BJ (cell line): Measurements from ENCODE around the gene MRNIP. TPM values are rescaled to one million over a fixed set of nuclear protein-coding genes. Genes with fewer than 3 reads are reported as not detected.
"Not testable (repeated sequence)": the region's sequence is repeated elsewhere in the genome, so short reads cannot be mapped to it uniquely, and the experiment has no call there.

Source experiments
- CTCF ChIA-PET: fragments of 350-600 bp; formaldehyde crosslinking; extraction: SDS; loops from one replicate; lab custom pipeline; 2021; ENCODE audit warnings: antibody characterized with exemption, inconsistent platforms; lab: Yijun Ruan, JAX
- POLR2A ChIA-PET: fragments of 300-600 bp; sonication (Branson Sonifier 250); formaldehyde crosslinking; extraction: SDS; loops from one replicate; lab custom pipeline; 2021; ENCODE audit warnings: antibody characterized with exemption; lab: Charles Lee
- DNase-seq: peaks from one replicate; pipeline ENCODE4 v3.0.0-alpha.2; 2011; ENCODE audit warnings: low read depth
- H3K27me3 ChIP-seq: 2 replicates; pipeline ENCODE4 v1.6.0; 2011; ENCODE audit warnings: low read length; ENCODE audit not compliant: control insufficient read depth, insufficient read depth
- H3K36me3 ChIP-seq: 2 replicates; pipeline ENCODE4 v1.5.1; 2011; ENCODE audit warnings: low read length; ENCODE audit not compliant: control insufficient read depth, insufficient read depth
- H3K4me3 ChIP-seq: 2 replicates; pipeline ENCODE4 v1.5.1; 2011; ENCODE audit warnings: low read depth, mild to moderate bottlenecking, control low read depth, low read length
- polyA plus RNA-seq: library from polyadenylated mRNA; depleted of rRNA; stranded (reverse); fragments of >200 nt; gene quantifications from 2 replicates; pipeline ENCODE4 v1.2.3, GENCODE V29; 2011
- TF ChIP-seq, protein P1 (sequence below): IDR thresholded peaks from 2 replicates; pipeline ENCODE4 v1.5.1; 2011; ENCODE audit warnings: low read depth, mild to moderate bottlenecking, control low read depth, inconsistent platforms, low read length, moderate library complexity; ENCODE audit not compliant: insufficient read depth

Gene MRNIP
- polyA plus RNA-seq, 1 experiment, result 14.1 TPM

DNA sequence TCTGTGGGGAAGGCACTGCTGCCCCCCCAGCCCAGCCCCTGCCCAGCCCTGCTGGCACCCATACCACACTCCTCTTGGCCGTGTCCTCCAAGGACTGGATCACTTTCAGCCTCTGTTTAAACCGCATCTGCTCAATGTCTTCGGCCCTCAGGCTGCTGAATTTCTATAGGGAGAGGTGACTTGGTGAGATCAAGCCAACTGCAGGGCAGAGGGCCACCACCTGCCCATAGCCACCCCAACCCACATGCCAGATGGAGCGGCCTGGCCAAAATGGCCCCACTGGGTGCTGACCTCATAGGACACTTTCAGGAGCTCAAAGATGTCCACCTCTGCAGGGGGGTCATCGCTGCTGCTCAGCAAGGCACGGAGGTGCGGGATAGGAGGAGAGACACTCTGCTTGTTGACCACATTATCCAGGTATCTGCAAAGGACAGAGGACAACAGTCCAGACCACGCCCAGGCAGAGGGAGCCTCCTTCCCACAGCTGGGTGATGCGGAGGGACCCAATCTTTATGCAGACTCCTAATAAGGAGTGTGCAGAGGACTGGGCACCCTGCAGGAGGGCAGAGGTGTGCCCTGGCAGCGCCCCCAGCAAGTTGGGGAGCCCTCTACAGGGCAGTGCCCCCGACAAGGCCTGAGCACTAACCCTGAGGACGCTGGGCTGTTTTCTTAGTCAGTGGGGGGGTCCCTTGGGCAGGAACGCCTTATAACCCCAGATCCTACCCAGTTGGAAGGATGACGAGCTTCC lies 14.4 kb upstream of the MRNIP start:
- POLR2A ChIA-PET, result no interaction called here
- Histone ChIP-seq H3K27me3 (no peaks in the 10 kb centered on the region), H3K36me3 (peaks cover 57% of the 10 kb centered on the region), H3K4me3 (no peak overlapping the region)
- no peak for DNase-seq
- CTCF ChIA-PET, result interaction anchor here (0.9 to 2.6 kb wide), 2 partner anchors 11 to 204 kb away, joined by 3 to 10 read pairs; no protein-coding TSS in a partner anchor
- TF ChIP-seq, protein P1, sequence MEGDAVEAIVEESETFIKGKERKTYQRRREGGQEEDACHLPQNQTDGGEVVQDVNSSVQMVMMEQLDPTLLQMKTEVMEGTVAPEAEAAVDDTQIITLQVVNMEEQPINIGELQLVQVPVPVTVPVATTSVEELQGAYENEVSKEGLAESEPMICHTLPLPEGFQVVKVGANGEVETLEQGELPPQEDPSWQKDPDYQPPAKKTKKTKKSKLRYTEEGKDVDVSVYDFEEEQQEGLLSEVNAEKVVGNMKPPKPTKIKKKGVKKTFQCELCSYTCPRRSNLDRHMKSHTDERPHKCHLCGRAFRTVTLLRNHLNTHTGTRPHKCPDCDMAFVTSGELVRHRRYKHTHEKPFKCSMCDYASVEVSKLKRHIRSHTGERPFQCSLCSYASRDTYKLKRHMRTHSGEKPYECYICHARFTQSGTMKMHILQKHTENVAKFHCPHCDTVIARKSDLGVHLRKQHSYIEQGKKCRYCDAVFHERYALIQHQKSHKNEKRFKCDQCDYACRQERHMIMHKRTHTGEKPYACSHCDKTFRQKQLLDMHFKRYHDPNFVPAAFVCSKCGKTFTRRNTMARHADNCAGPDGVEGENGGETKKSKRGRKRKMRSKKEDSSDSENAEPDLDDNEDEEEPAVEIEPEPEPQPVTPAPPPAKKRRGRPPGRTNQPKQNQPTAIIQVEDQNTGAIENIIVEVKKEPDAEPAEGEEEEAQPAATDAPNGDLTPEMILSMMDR, result no peak

DNA sequence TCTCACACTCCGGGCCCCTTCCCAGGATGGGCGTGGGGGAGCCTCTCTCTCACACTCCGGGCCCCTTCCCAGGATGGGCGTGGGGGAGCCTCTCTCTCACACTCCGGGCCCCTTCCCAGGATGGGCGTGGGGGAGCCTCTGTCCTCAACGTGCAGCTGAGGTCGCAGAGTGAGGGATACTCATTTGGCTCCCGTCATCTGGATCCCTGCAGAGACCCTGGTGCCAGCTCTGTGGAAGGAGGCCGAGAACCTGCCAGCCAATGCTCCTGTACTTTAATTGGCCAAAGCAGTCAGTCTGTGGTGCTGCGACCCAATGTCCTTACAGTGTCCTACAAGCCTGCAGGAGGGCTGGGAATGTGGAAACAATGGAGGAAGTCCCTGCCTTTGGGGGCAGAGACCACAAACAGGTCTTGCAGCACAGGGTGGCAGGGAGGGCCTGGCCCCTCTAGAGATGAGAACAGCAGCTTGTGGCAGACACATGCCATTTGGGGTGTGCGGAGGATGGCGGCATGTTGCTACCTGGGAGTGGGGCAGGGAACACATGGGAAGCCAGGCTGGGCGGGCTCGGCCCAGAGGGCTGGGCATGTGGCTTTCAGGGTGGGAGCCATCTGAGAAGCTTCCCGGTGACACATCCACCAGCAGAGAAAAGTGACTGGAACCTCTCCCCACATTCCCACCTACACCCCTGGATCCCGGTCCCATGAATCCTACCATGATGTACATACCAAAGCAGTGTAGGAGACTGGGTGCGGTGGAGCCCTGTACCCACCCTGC lies 13.6 kb upstream of the MRNIP start:
- ChIA-PET CTCF (interaction anchor here (2.6 kb wide), 1 partner anchor 10 kb away, joined by 10 read pairs; no protein-coding TSS in a partner anchor), POLR2A (no interaction called here)
- Histone ChIP-seq H3K36me3 (peaks cover 56% of the 10 kb centered on the region), H3K4me3 (no peak overlapping the region), H3K27me3 (no peaks in the 10 kb centered on the region)
- DNase-seq, result no peak
- TF ChIP-seq, protein P1, result no peak

DNA sequence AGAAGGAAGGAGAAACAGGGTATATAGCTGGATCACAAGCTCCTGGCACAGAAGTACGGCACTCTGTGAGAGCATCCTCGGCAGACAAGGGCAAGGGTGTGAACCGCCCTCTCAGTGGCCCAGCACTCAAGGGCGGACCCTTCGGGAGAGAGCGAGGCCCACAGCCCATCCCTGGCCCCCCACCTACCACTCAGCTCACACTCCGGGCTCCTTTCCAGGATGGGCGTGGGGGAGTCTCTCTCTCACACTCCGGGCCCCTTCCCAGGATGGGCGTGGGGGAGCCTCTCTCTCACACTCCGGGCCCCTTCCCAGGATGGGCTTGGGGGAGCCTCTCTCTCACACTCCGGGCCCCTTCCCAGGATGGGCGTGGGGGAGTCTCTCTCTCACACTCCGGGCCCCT lies 12.9 kb upstream of the MRNIP start:
- CTCF ChIA-PET, result interaction anchor here (2.6 kb wide), 1 partner anchor 10 kb away, joined by 10 read pairs; no protein-coding TSS in a partner anchor
- H3K4me3 ChIP-seq, DNase-seq, H3K27me3 ChIP-seq, POLR2A ChIA-PET: not testable (repeated sequence)
- H3K36me3 ChIP-seq, result peaks cover 55% of the 10 kb centered on the region

DNA sequence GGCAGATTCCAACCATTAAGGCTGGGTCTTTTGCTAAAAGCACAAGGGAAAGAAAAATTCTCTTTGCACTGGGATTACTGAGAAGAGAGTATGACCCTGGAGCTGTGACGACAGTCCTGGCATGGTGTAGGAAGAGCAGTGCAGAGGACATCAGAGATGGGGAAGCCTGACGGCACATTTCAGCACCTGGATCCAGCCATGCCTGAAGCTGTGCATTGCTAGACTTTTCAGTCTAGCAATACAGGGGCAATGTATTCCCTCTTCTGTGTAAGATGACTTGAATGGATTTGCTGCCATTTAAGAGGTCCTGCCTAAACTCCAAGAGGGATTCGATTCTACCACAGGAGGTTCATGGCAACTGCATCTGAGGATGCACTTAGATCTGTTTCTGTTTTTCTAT lies 12.3 kb upstream of the MRNIP start:
- Histone ChIP-seq H3K27me3 (no peaks in the 10 kb centered on the region), H3K4me3 (no peak overlapping the region), H3K36me3 (peaks cover 53% of the 10 kb centered on the region)
- ChIA-PET CTCF (interaction anchor here (2.6 kb wide), 1 partner anchor 9 kb away, joined by 10 read pairs; no protein-coding TSS in a partner anchor), POLR2A (no interaction called here)
- TF ChIP-seq, protein P1, result no peak
- no peak for DNase-seq

DNA sequence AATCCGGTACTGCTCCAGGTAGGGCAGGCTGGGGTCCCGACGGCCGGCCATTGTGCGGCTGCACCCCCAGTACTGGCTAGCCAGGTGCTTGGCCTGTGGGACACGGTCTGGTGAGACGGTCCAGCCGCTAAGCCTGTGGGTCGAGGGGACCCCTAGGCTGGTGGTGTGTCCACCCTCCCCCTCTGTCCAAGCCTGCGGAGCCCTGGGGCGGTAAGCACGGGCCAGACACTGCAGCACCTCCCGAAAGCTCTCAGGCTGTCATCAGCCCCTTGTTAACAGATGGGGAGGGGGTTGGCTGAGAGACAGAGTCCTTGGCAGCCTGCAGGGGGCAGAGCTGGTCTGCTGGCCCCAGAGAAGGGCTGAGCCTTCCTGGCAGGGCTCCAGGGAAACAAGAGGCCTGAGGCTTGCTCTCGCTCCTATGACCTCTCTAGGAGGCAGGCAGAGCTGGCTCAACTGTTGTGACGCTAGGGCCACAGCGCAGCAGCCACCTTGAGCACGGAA lies 11.8 kb upstream of the MRNIP start:
- ChIA-PET POLR2A (no interaction called here), CTCF (interaction anchor here (2.6 kb wide), 1 partner anchor 9 kb away, joined by 10 read pairs; no protein-coding TSS in a partner anchor)
- DNase-seq, result no peak
- Histone ChIP-seq H3K27me3 (no peaks in the 10 kb centered on the region), H3K4me3 (no peak overlapping the region), H3K36me3 (peaks cover 50% of the 10 kb centered on the region)
- TF ChIP-seq, protein P1, result peak; percentile 33
